GM18867 (cell line): ENCODE data around the gene LYG2.
"Not testable (repeated sequence)": the region's sequence is repeated elsewhere in the genome, so short reads cannot be mapped to it uniquely, and the experiment has no call there.

Experiments
- ATAC-seq: cut with Tn5 transposase; IDR thresholded peaks from one replicate; pipeline ENCODE4 v1.9.1; 2021; ENCODE audit warnings: mild to moderate bottlenecking, moderate library complexity; ENCODE audit not compliant: unreplicated experiment

The LYG2 gene

DNA sequence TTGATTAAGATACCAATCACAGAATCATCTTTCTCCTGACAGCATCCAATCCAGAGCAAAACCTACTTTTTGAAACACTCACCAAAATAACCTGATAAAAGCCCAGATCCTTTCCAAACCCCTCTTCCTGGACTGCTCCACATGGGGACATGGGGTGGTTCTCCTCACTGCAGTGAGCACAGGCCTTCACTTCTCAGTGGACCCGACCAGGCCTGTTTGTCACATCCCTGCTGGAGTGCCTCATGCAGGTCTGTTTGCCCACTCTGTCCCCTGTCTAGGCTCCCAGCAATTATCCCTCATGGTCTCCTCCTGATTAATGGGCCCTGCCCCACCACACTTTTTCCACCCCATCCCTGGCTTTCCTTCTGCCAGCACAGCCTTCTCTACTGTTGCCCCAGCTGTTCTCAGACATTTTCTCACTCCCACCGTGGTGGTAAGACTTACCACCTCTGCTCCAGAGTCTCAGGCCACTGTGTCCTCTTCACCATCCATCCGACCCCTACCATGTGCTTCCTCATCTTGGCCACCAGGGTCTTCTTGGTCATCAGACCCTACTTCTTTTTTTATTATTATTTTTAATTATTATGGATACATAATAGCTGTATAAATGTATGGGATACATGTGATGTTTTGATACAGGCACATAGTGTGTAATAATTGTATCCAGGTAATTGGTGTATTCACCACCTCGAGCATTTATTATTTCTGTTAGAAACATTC is 53.3 kb downstream of the LYG2 start:
- no peak for ATAC-seq

DNA sequence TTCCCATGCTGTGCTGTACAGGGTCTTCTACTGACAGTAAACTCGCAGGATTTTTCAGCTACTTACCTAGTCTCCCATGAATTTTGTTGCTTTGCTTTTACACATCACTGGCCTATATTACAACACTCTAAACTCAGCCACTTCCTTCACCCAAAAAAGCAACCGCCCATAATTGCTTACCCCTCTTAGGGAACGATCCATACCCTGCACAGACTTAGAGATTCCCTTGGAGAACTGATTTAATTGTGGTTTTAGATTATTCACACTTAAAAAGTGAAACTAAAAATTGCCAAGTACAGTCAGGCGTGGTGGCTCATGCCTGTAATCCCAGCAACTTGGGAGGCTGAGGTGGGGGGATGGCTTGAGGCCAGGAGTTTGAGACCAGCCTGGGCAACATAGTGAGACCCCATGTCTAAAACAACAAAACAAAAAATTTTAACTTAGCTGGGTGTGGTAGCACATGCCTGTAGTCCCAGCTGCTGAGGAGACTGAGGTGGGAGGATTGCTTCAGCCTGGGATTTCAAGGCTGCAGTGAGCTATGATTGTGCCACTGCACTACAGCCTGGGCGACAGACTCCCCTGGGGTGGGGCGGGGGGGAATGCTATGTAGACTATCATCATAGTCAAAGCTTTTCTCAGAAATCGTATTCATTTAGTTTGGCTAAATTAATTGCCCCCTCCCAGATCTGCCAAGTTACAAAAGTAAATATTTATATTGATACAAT is 55.2 kb downstream of the LYG2 start:
- ATAC-seq: no peak

- ATAC-seq: no peak
These were observed 57.2 kb downstream of the LYG2 start for GRCh38 chr2:99198103-99198841.

GRCh38 chr2:99192364-99192763 is 63.1 kb downstream of the LYG2 start:
- ATAC-seq: not testable (repeated sequence)
